Fibroblast of lung (primary cell): Measurements from ENCODE around the gene STRA6.

Experiments used
- EZH2 ChIP-seq: IDR thresholded peaks from 2 replicates; pipeline ENCODE4 v1.5.1; 2012; ENCODE audit warnings: low read length, control low read depth, mild to moderate bottlenecking; ENCODE audit errors: missing control alignments
- TF ChIP-seq, protein P1 (sequence below), 2 donors: IDR thresholded peaks in 1 of 2; conservative IDR thresholded peaks in 1 of 2; 1 replicate in 1 of 2; 2 replicates in 1 of 2; pipeline ENCODE4 v1.5.1; 2011 to 2012; ENCODE audit warnings: low read length in 2 of 2, control low read depth in 1 of 2, inconsistent platforms in 1 of 2, low read depth in 1 of 2, mild to moderate bottlenecking in 1 of 2

GRCh38 chr15:74209997-74210671 lies 7.5 kb upstream of the STRA6 start:
- TF ChIP-seq, protein P1, sequence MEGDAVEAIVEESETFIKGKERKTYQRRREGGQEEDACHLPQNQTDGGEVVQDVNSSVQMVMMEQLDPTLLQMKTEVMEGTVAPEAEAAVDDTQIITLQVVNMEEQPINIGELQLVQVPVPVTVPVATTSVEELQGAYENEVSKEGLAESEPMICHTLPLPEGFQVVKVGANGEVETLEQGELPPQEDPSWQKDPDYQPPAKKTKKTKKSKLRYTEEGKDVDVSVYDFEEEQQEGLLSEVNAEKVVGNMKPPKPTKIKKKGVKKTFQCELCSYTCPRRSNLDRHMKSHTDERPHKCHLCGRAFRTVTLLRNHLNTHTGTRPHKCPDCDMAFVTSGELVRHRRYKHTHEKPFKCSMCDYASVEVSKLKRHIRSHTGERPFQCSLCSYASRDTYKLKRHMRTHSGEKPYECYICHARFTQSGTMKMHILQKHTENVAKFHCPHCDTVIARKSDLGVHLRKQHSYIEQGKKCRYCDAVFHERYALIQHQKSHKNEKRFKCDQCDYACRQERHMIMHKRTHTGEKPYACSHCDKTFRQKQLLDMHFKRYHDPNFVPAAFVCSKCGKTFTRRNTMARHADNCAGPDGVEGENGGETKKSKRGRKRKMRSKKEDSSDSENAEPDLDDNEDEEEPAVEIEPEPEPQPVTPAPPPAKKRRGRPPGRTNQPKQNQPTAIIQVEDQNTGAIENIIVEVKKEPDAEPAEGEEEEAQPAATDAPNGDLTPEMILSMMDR (conservative IDR thresholded peaks at IDR 0.05 in 1 of 2, IDR thresholded peaks at IDR 0.05 in 1 of 2; ENCODE audit: low read depth in 1 of 2, low read length in 2 of 2) = no peak
- TF ChIP-seq EZH2 = no peak
